Measurements from ENCODE around the gene ERBB2. TPM values are rescaled to one million over a fixed set of nuclear protein-coding genes. Genes with fewer than 3 reads are reported as not detected.
"Not testable (repeated sequence)": the region's sequence is repeated elsewhere in the genome, so short reads cannot be mapped to it uniquely, and the experiment has no call there.

Gene ERBB2
- total RNA-seq, 1 donor from 2014 or later = 49.0 TPM

GRCh38 chr17:39722104-39722503 lies 22.2 kb downstream of the ERBB2 start:
- peaks cover 3% of the 10 kb centered on the region for H3K36me3 Mint-ChIP-seq (ENCODE audit: low read depth, unreplicated experiment)

DNA sequence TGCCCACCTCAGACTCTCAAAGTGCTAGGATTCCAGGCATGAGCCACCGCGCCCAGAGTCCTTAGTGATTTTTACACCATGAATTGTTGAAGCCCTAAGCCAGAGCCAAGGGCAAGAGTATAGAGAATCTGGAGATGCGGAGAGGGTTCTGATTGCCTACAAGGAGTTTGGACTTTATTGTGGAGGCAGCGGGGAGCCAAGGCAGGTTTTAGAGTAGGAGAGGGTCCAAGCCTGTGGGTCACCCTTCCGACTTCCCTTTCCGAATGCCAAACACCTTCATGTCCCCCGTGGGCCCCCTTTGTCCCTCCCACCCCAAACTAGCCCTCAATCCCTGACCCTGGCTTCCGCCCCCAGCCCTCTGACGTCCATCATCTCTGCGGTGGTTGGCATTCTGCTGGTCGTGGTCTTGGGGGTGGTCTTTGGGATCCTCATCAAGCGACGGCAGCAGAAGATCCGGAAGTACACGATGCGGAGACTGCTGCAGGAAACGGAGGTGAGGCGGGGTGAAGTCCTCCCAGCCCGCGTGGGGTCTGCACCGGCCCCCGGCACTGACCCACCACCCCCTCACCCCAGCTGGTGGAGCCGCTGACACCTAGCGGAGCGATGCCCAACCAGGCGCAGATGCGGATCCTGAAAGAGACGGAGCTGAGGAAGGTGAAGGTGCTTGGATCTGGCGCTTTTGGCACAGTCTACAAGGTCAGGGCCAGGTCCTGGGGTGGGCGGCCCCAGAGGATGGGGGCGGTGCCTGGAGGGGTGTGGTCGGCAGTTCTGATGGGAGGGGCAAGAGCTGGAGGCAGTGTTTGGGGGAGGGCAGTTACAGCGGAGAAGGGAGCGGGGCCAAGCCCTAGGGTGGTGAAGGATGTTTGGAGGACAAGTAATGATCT lies 23.3 kb downstream of the ERBB2 start:
- no peak for TF ChIP-seq CTCF (IDR thresholded peaks at IDR 0.05; ENCODE audit: unreplicated experiment)
- Mint-ChIP-seq H3K4me1 (ENCODE audit: unreplicated experiment) (no peaks in the 10 kb centered on the region), H3K27ac (ENCODE audit: unreplicated experiment) (peak overlapping the region; percentile 67), H3K27me3 (ENCODE audit: unreplicated experiment) (peaks cover 6% of the 10 kb centered on the region), H3K9me3 (ENCODE audit: unreplicated experiment) (no peaks in the 10 kb centered on the region), H3K36me3 (ENCODE audit: low read depth, unreplicated experiment) (peaks cover 4% of the 10 kb centered on the region), H3K4me3 (ENCODE audit: unreplicated experiment) (no peak overlapping the region)
- DNase-seq (ENCODE audit: low spot score) = no peak

More at GRCh38 chr17:39722104-39722503, 22.2 kb downstream of the ERBB2 start:
- no peak overlapping the region for H3K27ac Mint-ChIP-seq (ENCODE audit: unreplicated experiment)
- H3K4me1 Mint-ChIP-seq (ENCODE audit: unreplicated experiment) = no peaks in the 10 kb centered on the region
- TF ChIP-seq CTCF (IDR thresholded peaks at IDR 0.05; ENCODE audit: unreplicated experiment) = no peak
- no peaks in the 10 kb centered on the region for H3K9me3 Mint-ChIP-seq (ENCODE audit: unreplicated experiment)
- no peak for DNase-seq (ENCODE audit: low spot score)
- H3K27me3 Mint-ChIP-seq (ENCODE audit: unreplicated experiment) = peaks cover 6% of the 10 kb centered on the region
- no peak overlapping the region for H3K4me3 Mint-ChIP-seq (ENCODE audit: unreplicated experiment)

GRCh38 chr17:39724731-39725130 lies 24.9 kb downstream of the ERBB2 start:
- TF ChIP-seq CTCF (IDR thresholded peaks at IDR 0.05; ENCODE audit: unreplicated experiment) = no peak
- H3K4me1 Mint-ChIP-seq (ENCODE audit: unreplicated experiment) = no peaks in the 10 kb centered on the region
- H3K36me3 Mint-ChIP-seq (ENCODE audit: low read depth, unreplicated experiment) = peaks cover 9% of the 10 kb centered on the region
- H3K4me3 Mint-ChIP-seq (ENCODE audit: unreplicated experiment) = no peak overlapping the region
- no peak overlapping the region for H3K27ac Mint-ChIP-seq (ENCODE audit: unreplicated experiment)
- DNase-seq (ENCODE audit: low spot score) = no peak
- H3K9me3 Mint-ChIP-seq (ENCODE audit: unreplicated experiment) = no peaks in the 10 kb centered on the region
- H3K27me3 Mint-ChIP-seq (ENCODE audit: unreplicated experiment) = peaks cover 6% of the 10 kb centered on the region

GRCh38 chr17:39725923-39726322 lies 26.1 kb downstream of the ERBB2 start:
- not testable (repeated sequence) for H3K4me1 Mint-ChIP-seq (ENCODE audit: unreplicated experiment); H3K4me3 Mint-ChIP-seq (ENCODE audit: unreplicated experiment); H3K27me3 Mint-ChIP-seq (ENCODE audit: unreplicated experiment); DNase-seq (ENCODE audit: low spot score); H3K36me3 Mint-ChIP-seq (ENCODE audit: low read depth, unreplicated experiment); H3K27ac Mint-ChIP-seq (ENCODE audit: unreplicated experiment); H3K9me3 Mint-ChIP-seq (ENCODE audit: unreplicated experiment)

DNA sequence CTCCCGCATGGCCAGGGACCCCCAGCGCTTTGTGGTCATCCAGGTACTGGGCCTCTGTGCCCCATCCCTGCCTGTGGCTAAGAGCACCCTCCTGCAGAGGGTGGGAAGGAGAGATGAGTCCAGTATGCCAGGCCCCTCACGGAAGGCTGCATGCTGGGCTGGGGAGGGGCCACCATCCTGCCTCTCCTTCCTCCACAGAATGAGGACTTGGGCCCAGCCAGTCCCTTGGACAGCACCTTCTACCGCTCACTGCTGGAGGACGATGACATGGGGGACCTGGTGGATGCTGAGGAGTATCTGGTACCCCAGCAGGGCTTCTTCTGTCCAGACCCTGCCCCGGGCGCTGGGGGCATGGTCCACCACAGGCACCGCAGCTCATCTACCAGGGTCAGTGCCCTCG lies 26.8 kb downstream of the ERBB2 start:
- H3K9me3 Mint-ChIP-seq (ENCODE audit: unreplicated experiment) = no peaks in the 10 kb centered on the region
- H3K27ac Mint-ChIP-seq (ENCODE audit: unreplicated experiment) = no peak overlapping the region
- H3K4me3 Mint-ChIP-seq (ENCODE audit: unreplicated experiment) = no peak overlapping the region
- H3K4me1 Mint-ChIP-seq (ENCODE audit: unreplicated experiment) = no peaks in the 10 kb centered on the region
- no peak for DNase-seq (ENCODE audit: low spot score)
- peaks cover 9% of the 10 kb centered on the region for H3K36me3 Mint-ChIP-seq (ENCODE audit: low read depth, unreplicated experiment)
- peaks cover 4% of the 10 kb centered on the region for H3K27me3 Mint-ChIP-seq (ENCODE audit: unreplicated experiment)
- TF ChIP-seq CTCF (IDR thresholded peaks at IDR 0.05; ENCODE audit: unreplicated experiment) = no peak

Data from endothelial cell (in vitro differentiated cells).